SH-SY5Y (cell line): ENCODE data around the gene BRI3BP.

ENCODE experiments used
- GATA2 ChIP-seq: IDR thresholded peaks from 2 replicates; pipeline ENCODE4 v1.6.1; 2011; ENCODE audit warnings: mild to moderate bottlenecking, low read depth, low read length
- GATA3 ChIP-seq: IDR thresholded peaks from 2 replicates; pipeline ENCODE4 v1.6.1; 2011; ENCODE audit warnings: low read depth, mild to moderate bottlenecking, low read length, moderate library complexity

- TF ChIP-seq GATA2 (no peak), GATA3 (no peak)
Observed at GRCh38 chr12:124954771-124955170, 38.7 kb upstream of the BRI3BP start.
